ENCODE measurements around the gene ZNRF2.

GRCh38 chr7:30329716-30330115, 45.3 kb downstream of the ZNRF2 start:
- TF ChIP-seq CTCF (IDR thresholded peaks at IDR 0.05) (no peak), POLR2AphosphoS5 (IDR thresholded peaks at IDR 0.05) (no peak), EP300 (IDR thresholded peaks at IDR 0.05; ENCODE audit: low read depth) (no peak), POLR2A (IDR thresholded peaks at IDR 0.05) (no peak)

All from transverse colon (tissue), 4 donors.